Esophagus squamous epithelium (tissue), 5 donors: ENCODE measurements around the gene GMDS. TPM values are rescaled to one million over a fixed set of nuclear protein-coding genes. Genes with fewer than 3 reads are reported as not detected.

ENCODE experiments used
- DNase-seq: peaks from one replicate; lab custom pipeline; 2025; lab: John Stamatoyannopoulos, UW
- H3K27ac ChIP-seq, 4 donors: fragments of 200-600 bp; sonication (generic); one replicate each; pipeline ENCODE4 v1.5.1; 2016 to 2019; ENCODE audit warnings: mild to moderate bottlenecking in 1 of 4
- H3K27me3 ChIP-seq, 4 donors: fragments of 200-600 bp; sonication (generic); 1 replicate in 3 of 4; 2 replicates in 1 of 4; pipeline versions ENCODE4 v1.5.1 to v1.6.0; 2017 to 2021; ENCODE audit warnings: antibody characterized with exemption in 1 of 4
- H3K36me3 ChIP-seq, 3 donors: fragments of 200-600 bp; sonication (generic); one replicate each; pipeline ENCODE4 v1.5.1; 2016 to 2019
- H3K4me1 ChIP-seq, 3 donors: fragments of 200-600 bp; sonication (generic); one replicate each; pipeline ENCODE4 v1.5.1; 2017 to 2019
- H3K4me3 ChIP-seq, 4 donors: fragments of 200-600 bp; sonication (generic); 1 replicate in 3 of 4; 2 replicates in 1 of 4; pipeline ENCODE4 v1.5.1; 2016 to 2019; ENCODE audit warnings: mild to moderate bottlenecking in 2 of 4, moderate library complexity in 1 of 4
- H3K9me3 ChIP-seq, 3 donors: fragments of 200-600 bp; sonication (generic); one replicate each; pipeline ENCODE4 v1.5.1; 2016 to 2019
- POLR2A ChIP-seq, 4 donors: fragments of 450-650 bp; IDR thresholded peaks; one replicate each; pipeline ENCODE4 v1.6.1; 2017; ENCODE audit warnings: antibody characterized with exemption in 4 of 4, mild to moderate bottlenecking in 4 of 4, moderate library complexity in 3 of 4
- WGBS, 2 donors: methylation state at CpG; one replicate each; pipeline ENCODE4 v1.1.5; 2018; 5-methylcytosine and 5-hydroxymethylcytosine counted together
- intact Hi-C: fragments of 100-400 bp; cut with DNase I; formaldehyde crosslinking; loops from one replicate; pipeline ENCODE4 v1.15.0; 2022
- total RNA-seq, 4 donors: library from RNA; depleted of rRNA; stranded (reverse); fragments of >200 nt; gene quantifications; one replicate each; pipeline ENCODE4 v1.1.0, GENCODE V29; 2016
- TF ChIP-seq, protein P1 (sequence below), 6 experiments: fragments of 450-650 bp in 4 of 6; fragments of 200-600 bp in 2 of 6; sonication (generic) in 2 of 6; IDR thresholded peaks; one replicate each; pipeline ENCODE4 v1.5.1; 2016 to 2019; ENCODE audit warnings: antibody characterized with exemption in 6 of 6, mild to moderate bottlenecking in 4 of 6, moderate library complexity in 4 of 6
- donor health status: DM: yes; HTN: yes; CAD: no.

The GMDS gene
- total RNA-seq, 4 donors from 2014 or later: 17.9 to 58.7 (median 36.7) TPM

DNA sequence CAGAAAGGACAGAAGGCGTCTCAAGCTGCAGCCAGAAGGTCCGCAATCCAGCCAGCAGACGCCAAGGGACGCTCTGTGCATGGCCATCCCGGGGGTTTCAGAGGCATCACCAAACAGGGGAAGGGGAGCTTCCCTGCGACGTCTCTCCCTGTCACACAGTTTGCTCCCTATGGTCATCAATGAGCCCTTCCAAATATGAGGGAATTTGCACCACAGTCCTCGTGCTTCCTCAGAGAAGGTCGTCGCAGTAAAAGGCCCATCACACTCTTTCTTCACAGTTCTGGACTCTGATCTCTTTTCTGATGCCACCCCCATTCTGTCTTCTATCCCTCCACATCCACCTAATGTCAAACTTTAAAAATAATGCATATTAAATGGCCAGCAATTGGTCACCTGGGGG lies 645.9 kb downstream of the GMDS start:
- TF ChIP-seq POLR2A (IDR thresholded peaks at IDR 0.05): no peak
- TF ChIP-seq, protein P1, sequence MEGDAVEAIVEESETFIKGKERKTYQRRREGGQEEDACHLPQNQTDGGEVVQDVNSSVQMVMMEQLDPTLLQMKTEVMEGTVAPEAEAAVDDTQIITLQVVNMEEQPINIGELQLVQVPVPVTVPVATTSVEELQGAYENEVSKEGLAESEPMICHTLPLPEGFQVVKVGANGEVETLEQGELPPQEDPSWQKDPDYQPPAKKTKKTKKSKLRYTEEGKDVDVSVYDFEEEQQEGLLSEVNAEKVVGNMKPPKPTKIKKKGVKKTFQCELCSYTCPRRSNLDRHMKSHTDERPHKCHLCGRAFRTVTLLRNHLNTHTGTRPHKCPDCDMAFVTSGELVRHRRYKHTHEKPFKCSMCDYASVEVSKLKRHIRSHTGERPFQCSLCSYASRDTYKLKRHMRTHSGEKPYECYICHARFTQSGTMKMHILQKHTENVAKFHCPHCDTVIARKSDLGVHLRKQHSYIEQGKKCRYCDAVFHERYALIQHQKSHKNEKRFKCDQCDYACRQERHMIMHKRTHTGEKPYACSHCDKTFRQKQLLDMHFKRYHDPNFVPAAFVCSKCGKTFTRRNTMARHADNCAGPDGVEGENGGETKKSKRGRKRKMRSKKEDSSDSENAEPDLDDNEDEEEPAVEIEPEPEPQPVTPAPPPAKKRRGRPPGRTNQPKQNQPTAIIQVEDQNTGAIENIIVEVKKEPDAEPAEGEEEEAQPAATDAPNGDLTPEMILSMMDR (IDR thresholded peaks at IDR 0.05): no peak
- 87 to 91% methylated on average over 8 to 9 of the region's 10 CpGs for WGBS, 2 donors
- intact Hi-C loops: loop anchor here (5.0 kb wide), 1 partner anchor 1153 kb away; the partner anchor contains the start of gene MYLK4
- Histone ChIP-seq H3K4me3 (no peak overlapping the region), H3K36me3 (no peaks in the 10 kb centered on the region), H3K27ac (no peak overlapping the region), H3K27me3 (peaks cover 0 to 96% (median 4%) of the 10 kb centered on the region in 4 donors), H3K4me1 (peaks cover 4 to 18% (median 11%) of the 10 kb centered on the region in 3 donors), H3K9me3 (no peaks in the 10 kb centered on the region)
- no peak for DNase-seq

DNA sequence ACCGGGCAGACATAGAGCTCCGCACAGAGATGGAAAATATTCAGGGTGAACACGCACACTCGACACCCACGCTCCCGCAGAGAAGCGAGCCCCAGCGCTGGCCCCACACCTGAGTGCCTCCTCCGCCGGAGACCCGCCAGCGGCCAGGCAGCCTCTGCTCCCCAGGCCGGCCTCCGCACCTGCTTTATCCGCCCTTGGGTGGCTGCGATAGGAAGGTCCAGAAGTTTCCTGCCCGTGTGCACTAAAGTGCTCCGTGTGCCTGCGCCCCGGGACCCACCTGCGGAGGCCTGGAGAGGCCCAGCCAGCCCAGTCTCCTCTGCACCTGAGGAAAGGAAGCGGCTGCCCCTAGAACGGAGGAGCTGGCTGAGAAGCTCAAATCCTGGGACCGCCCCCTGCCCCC lies 646.5 kb downstream of the GMDS start:
- DNase-seq: no peak
- TF ChIP-seq, protein P1 (IDR thresholded peaks at IDR 0.05): no peak
- no peak for TF ChIP-seq POLR2A (IDR thresholded peaks at IDR 0.05)
- intact Hi-C loops: loop anchor here (5.0 kb wide), 1 partner anchor 1153 kb away; the partner anchor contains the start of gene MYLK4
- peaks cover 0 to 96% (median 3%) of the 10 kb centered on the region in 4 donors for H3K27me3 ChIP-seq
- no peaks in the 10 kb centered on the region for H3K9me3 ChIP-seq
- H3K4me1 ChIP-seq: peaks cover 0 to 12% (median 7%) of the 10 kb centered on the region in 3 donors
- H3K27ac ChIP-seq: no peak overlapping the region
- 74 to 87% methylated on average over 6 to 16 of the region's 24 CpGs for WGBS, 2 donors
- no peak overlapping the region for H3K4me3 ChIP-seq
- no peaks in the 10 kb centered on the region for H3K36me3 ChIP-seq

DNA sequence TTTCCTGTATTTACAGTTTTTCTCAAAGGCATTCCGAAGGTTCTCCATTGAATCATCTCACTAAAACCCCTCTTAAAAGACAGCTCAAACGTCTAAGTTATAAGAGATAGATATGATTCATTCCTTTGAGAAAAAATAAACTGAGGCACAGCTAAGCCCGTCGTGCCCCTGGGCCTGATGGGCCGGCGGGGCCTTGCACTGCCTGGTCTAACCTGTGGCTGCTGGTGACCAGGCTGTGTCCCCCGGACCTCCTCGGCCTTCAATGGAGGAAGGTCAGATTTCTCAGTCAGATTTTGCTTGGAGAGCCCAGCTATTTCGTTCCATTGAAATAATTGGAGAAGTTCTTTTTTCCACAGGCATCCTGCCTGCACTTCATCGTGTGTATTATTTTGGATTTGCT lies 647.0 kb downstream of the GMDS start:
- DNase-seq: no peak
- H3K27ac ChIP-seq: no peak overlapping the region
- no peaks in the 10 kb centered on the region for H3K9me3 ChIP-seq
- peaks cover 0 to 8% (median 7%) of the 10 kb centered on the region in 3 donors for H3K4me1 ChIP-seq
- H3K27me3 ChIP-seq: peaks cover 0 to 96% (median 1%) of the 10 kb centered on the region in 4 donors
- no peak overlapping the region for H3K4me3 ChIP-seq
- intact Hi-C loops: loop anchor here (5.0 kb wide), 1 partner anchor 1154 kb away; the partner anchor contains the start of gene MYLK4
- H3K36me3 ChIP-seq: no peaks in the 10 kb centered on the region
- 85 to 91% methylated on average over 5 to 10 of the region's 10 CpGs for WGBS, 2 donors
- TF ChIP-seq, protein P1 (IDR thresholded peaks at IDR 0.05): no peak
- TF ChIP-seq POLR2A (IDR thresholded peaks at IDR 0.05): no peak

DNA sequence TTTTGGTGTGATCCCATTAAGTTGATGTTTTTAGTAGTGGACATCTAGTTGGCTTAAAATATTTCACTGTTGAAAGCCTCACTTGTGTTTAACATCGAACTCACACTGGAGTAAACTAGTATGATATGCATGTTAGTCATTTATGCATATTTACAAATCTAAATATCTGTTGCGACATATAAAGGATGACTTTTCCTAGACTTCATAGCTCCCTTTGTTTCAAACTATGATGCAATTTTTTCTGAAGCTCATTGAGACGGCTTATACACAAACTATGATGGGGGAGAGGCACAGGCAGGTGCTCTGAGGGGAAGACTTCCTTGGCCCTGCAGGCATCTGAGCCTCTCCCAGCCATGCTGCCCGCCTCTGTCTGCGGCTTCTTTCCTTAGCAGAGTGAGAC lies 647.5 kb downstream of the GMDS start:
- no peak overlapping the region for H3K27ac ChIP-seq
- H3K4me3 ChIP-seq: no peak overlapping the region
- TF ChIP-seq POLR2A (IDR thresholded peaks at IDR 0.05): no peak
- TF ChIP-seq, protein P1 (IDR thresholded peaks at IDR 0.05): no peak
- no peak for DNase-seq
- WGBS, 2 donors: 34 to 68% methylated on average over 5 of the region's 5 CpGs
- peaks cover 0 to 96% (median 1%) of the 10 kb centered on the region in 4 donors for H3K27me3 ChIP-seq
- H3K36me3 ChIP-seq: no peaks in the 10 kb centered on the region
- H3K4me1 ChIP-seq: peaks cover 0 to 8% (median 7%) of the 10 kb centered on the region in 3 donors
- intact Hi-C loops: loop anchor here (5.0 kb wide), 1 partner anchor 1154 kb away; the partner anchor contains the start of gene MYLK4
- H3K9me3 ChIP-seq: no peaks in the 10 kb centered on the region

DNA sequence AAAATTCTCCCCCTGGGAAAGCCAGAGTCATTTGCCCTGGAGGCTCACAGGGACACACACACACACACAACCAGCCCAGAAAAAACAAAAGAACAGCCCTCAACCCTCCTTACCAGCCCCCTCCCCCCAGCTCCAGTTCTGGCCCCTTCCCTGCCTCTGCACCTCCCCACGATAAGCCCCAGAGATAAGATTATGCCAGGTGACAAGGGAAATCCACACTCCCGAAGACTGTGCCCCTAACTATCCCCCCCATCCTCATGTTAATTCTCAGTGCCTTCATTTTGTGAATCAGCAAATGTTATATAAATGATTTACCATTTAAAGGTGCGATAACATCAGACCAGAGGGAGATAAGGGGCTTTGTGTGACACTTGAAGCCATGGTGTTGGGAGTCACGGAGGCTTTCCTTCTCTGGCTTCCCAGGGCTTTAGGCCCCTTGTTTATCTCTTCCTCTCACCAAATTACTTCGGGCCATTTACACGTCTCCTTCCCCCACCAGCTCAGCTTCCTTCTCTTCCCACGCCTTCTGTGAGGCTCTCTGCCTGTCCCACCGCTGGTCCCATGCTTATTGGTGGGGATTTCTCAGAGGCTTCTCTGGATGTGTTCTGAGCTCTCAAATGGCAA lies 648.2 kb downstream of the GMDS start:
- no peaks in the 10 kb centered on the region for H3K36me3 ChIP-seq
- intact Hi-C loops: loop anchor here (5.0 kb wide), 1 partner anchor 1155 kb away; the partner anchor contains the start of gene MYLK4
- peaks cover 0 to 96% (median 1%) of the 10 kb centered on the region in 4 donors for H3K27me3 ChIP-seq
- no peak for TF ChIP-seq POLR2A (IDR thresholded peaks at IDR 0.05)
- TF ChIP-seq, protein P1 (IDR thresholded peaks at IDR 0.05): no peak
- 78 to 79% methylated on average over 7 to 8 of the region's 8 CpGs for WGBS, 2 donors
- H3K4me1 ChIP-seq: peaks cover 0 to 8% (median 7%) of the 10 kb centered on the region in 3 donors
- H3K9me3 ChIP-seq: no peaks in the 10 kb centered on the region
- DNase-seq: no peak
- no peak overlapping the region for H3K27ac ChIP-seq
- H3K4me3 ChIP-seq: no peak overlapping the region
